Measurements from ENCODE around the gene COL17A1.

The COL17A1 gene

GRCh38 chr10:104085801-104086400 is at the start of gene COL17A1:
Gene COL17A1, minus strand, starts transcription at chr10:104085880. Its CDS starts 5,207 bp downstream, at chr10:104080673.
- no peak for DNase-seq

- no peak for DNase-seq
Measured at GRCh38 chr10:104130041-104130440, 44.4 kb upstream of the COL17A1 start.

GRCh38 chr10:104128214-104128613 is 42.5 kb upstream of the COL17A1 start:
- DNase-seq = no peak

- peak; percentile 12 for DNase-seq
Measured at GRCh38 chr10:104127411-104127810, 41.7 kb upstream of the COL17A1 start.

GRCh38 chr10:104123397-104123796 is 37.7 kb upstream of the COL17A1 start:
- no peak for DNase-seq

- peak; percentile 25 for DNase-seq
Measured at GRCh38 chr10:104122225-104123107, 36.8 kb upstream of the COL17A1 start.

GRCh38 chr10:104121485-104122224 is 36.0 kb upstream of the COL17A1 start, which contains the start of gene SFR1:
Gene SFR1, plus strand, starts transcription at chr10:104122171. Its CDS starts 13 bp downstream, at chr10:104122184.
- peak; percentile 99 for DNase-seq

- peak; percentile 89 for DNase-seq
Measured at GRCh38 chr10:104120903-104121484, 35.3 kb upstream of the COL17A1 start.

GRCh38 chr10:104120512-104120902 is 34.8 kb upstream of the COL17A1 start:
- no peak for DNase-seq

- no peak for DNase-seq
Measured at GRCh38 chr10:104119996-104120395, 34.3 kb upstream of the COL17A1 start.

- no peak for DNase-seq
Measured at GRCh38 chr10:104117839-104118323, 32.2 kb upstream of the COL17A1 start.

GRCh38 chr10:104113376-104113956 is 27.8 kb upstream of the COL17A1 start:
- no peak for DNase-seq

- no peak for DNase-seq
Measured at GRCh38 chr10:104109908-104110662, 24.4 kb upstream of the COL17A1 start.

- no peak for DNase-seq
Measured at GRCh38 chr10:104104926-104105325, 19.2 kb upstream of the COL17A1 start.

- DNase-seq = no peak
Measured at GRCh38 chr10:104104418-104104817, 18.7 kb upstream of the COL17A1 start.

- no peak for DNase-seq
Measured at GRCh38 chr10:104103956-104104355, 18.3 kb upstream of the COL17A1 start.

- no peak for DNase-seq
Measured at GRCh38 chr10:104101902-104102301, 16.2 kb upstream of the COL17A1 start.

- DNase-seq = no peak
Measured at GRCh38 chr10:104100795-104101194, 15.1 kb upstream of the COL17A1 start.

- no peak for DNase-seq
Measured at GRCh38 chr10:104099941-104100340, 14.3 kb upstream of the COL17A1 start.

- no peak for DNase-seq
Measured at GRCh38 chr10:104099269-104099668, 13.6 kb upstream of the COL17A1 start.

- no peak for DNase-seq
Measured at GRCh38 chr10:104098358-104098925, 12.8 kb upstream of the COL17A1 start.

Data from stimulated activated CD4-positive, alpha-beta T cell treated with anti-CD3 and anti-CD28 coated beads, Interleukin-15, amount 100 ng/mL, for 24 hours (primary cell).